Ovary (tissue), 9 donors: ENCODE data around the gene LHX4. TPM values are rescaled to one million over a fixed set of nuclear protein-coding genes. Genes with fewer than 3 reads are reported as not detected.

ENCODE experiments used
- DNase-seq, 5 donors: peaks; one replicate each; pipeline ENCODE4 v3.0.0-alpha.2; 2019 to 2020
- H3K27ac ChIP-seq, 2 donors: fragments of 200-600 bp; one replicate each; pipeline versions ENCODE4 v1.5.1 to v1.8.0; 2019 to 2022
- H3K27me3 ChIP-seq: fragments of 200-600 bp; one replicate; pipeline ENCODE4 v1.8.0; 2022
- H3K36me3 ChIP-seq: fragments of 200-600 bp; sonication (generic); one replicate; pipeline ENCODE4 v1.5.1; 2019
- H3K4me1 ChIP-seq: one replicate; pipeline ENCODE4 v1.8.1; 2013; ENCODE audit warnings: mild to moderate bottlenecking, moderate library complexity; ENCODE audit not compliant: insufficient read depth
- H3K4me3 ChIP-seq: fragments of 200-600 bp; sonication (generic); one replicate; pipeline ENCODE4 v1.5.1; 2017
- H3K9me3 ChIP-seq, 2 donors: fragments of 200-600 bp in 1 of 2; sonication (generic) in 1 of 2; one replicate each; pipeline versions ENCODE4 v1.5.1 to v1.8.1; 2013 to 2019; ENCODE audit warnings: mild to moderate bottlenecking in 1 of 2, moderate library complexity in 1 of 2
- CTCF ChIP-seq, 3 donors: fragments of 450-650 bp in 2 of 3; fragments of 200-600 bp in 1 of 3; IDR thresholded peaks; one replicate each; pipeline versions ENCODE4 v1.5.1 to v1.8.0; 2016 to 2022; ENCODE audit warnings: antibody characterized with exemption in 3 of 3, mild to moderate bottlenecking in 1 of 3
- EP300 ChIP-seq: sonication (generic); formaldehyde crosslinking; IDR thresholded peaks from one replicate; pipeline ENCODE4 v1.6.1; 2017; ENCODE audit warnings: antibody characterized with exemption
- POLR2A ChIP-seq: fragments of 450-650 bp; IDR thresholded peaks from one replicate; pipeline ENCODE4 v1.6.1; 2017; ENCODE audit warnings: antibody characterized with exemption, mild to moderate bottlenecking, moderate library complexity
- WGBS, 3 donors: extraction: QIAGEN DNeasy Blood & Tissue Kit in 1 of 3; methylation state at CpG; one replicate each; pipeline versions ENCODE4 v1.1.5 to v1.1.7; 2013 to 2017; 5-methylcytosine and 5-hydroxymethylcytosine counted together
- intact Hi-C, 4 donors: fragments of 100-400 bp; cut with DNase I; formaldehyde crosslinking; loops; one replicate each; pipeline versions ENCODE4 v1.11.0 to v1.15.1; 2022 to 2023
- polyA plus RNA-seq, 2 donors: library from polyadenylated mRNA; stranded (reverse); fragments of 200-250 nt in 1 of 2; fragments of 350-450 nt in 1 of 2; fragmentation: Illumina TruSeq in 1 of 2; extraction: RNeasy Lipid Tissue Mini Kit (QIAGEN cat#74804) in 1 of 2; gene quantifications; one replicate each; pipeline ENCODE4 v1.2.3, GENCODE V29; 2013 to 2014
- total RNA-seq, 7 donors: library from RNA; depleted of rRNA in 2 of 7; stranded (reverse); fragments of >200 nt in 2 of 7; fragmentation: NEBNext Ultra II Directional in 3 of 7; extraction: Animal tissue kit (Norgen Biotek cat#: 25700) in 3 of 7; gene quantifications; one replicate each; pipeline versions ENCODE4 v1.1.0 to v1.2.4, GENCODE V29; 2016 to 2023
- donor health status: DM: no; HTN: no; CAD: no; lungs with moderate emphysema.
- donor health status: DM: no; HTN: no; CAD: no.
- donor health status: Bipolar disorder and iron deficiency.
- donor health status: DM: yes; HTN: yes; CAD: no.
- donor health status: DM: no; HTN: no; CAD: no.
- donor health status: DM: yes; HTN: yes; CAD: no.

LHX4 gene
- total and polyA plus RNA-seq, 9 donors, result 0.05 to 0.10 TPM; not detected in 7

GRCh38 chr1:180256341-180257027, 26.4 kb downstream of the LHX4 start:
- Histone ChIP-seq H3K9me3 (no peaks in the 10 kb centered on the region), H3K4me3 (no peak overlapping the region), H3K27me3 (no peaks in the 10 kb centered on the region), H3K36me3 (no peaks in the 10 kb centered on the region), H3K4me1 (no peaks in the 10 kb centered on the region), H3K27ac (no peak overlapping the region)
- WGBS, 3 donors, result 33 to 40% (median 36%) methylated on average over 15 of the region's 15 CpGs
- intact Hi-C loops, result loop anchor here in 1 of 4 donors (10.0 kb wide), 1 partner anchor 218 kb away; no protein-coding TSS in a partner anchor
- no peak for TF ChIP-seq CTCF (IDR thresholded peaks at IDR 0.05)
- TF ChIP-seq POLR2A, result no peak
- TF ChIP-seq EP300, result no peak
- DNase-seq, result no peak

DNA sequence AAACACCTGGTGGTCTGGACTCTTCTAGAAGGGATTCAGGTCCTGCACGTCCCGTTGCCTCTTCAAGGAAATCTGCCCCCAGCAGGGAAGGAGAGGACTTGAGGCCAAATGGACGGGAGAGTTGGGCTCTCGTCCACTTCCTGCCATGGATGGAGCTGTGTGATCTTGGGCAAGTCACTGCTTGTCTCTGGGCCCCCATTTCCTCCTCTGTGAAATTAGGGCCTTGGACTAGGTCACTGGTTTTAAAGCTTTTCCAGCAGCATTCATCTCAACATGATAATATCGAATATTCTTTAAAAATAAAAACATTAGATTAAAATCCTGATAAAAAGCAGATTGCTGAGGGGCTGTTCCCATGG, 26.9 kb downstream of the LHX4 start:
- Histone ChIP-seq H3K4me3 (no peak overlapping the region), H3K9me3 (no peaks in the 10 kb centered on the region), H3K4me1 (no peaks in the 10 kb centered on the region), H3K27me3 (no peaks in the 10 kb centered on the region), H3K27ac (no peak overlapping the region), H3K36me3 (no peaks in the 10 kb centered on the region)
- intact Hi-C loops, result loop anchor here in 1 of 4 donors (10.0 kb wide), 1 partner anchor 218 kb away; no protein-coding TSS in a partner anchor
- no peak for TF ChIP-seq CTCF (IDR thresholded peaks at IDR 0.05)
- TF ChIP-seq POLR2A, result no peak
- TF ChIP-seq EP300, result no peak
- DNase-seq, result no peak
- WGBS, 3 donors, result 25 to 32% (median 26%) methylated on average over 5 of the region's 5 CpGs

- Histone ChIP-seq H3K4me1 (no peaks in the 10 kb centered on the region), H3K36me3 (no peaks in the 10 kb centered on the region), H3K9me3 (no peaks in the 10 kb centered on the region), H3K4me3 (no peak overlapping the region), H3K27me3 (no peaks in the 10 kb centered on the region), H3K27ac (no peak overlapping the region)
- TF ChIP-seq POLR2A, result no peak
- TF ChIP-seq CTCF (IDR thresholded peaks at IDR 0.05), result no peak
- no peak for TF ChIP-seq EP300
- intact Hi-C loops, result loop anchor here in 1 of 4 donors (10.0 kb wide), 1 partner anchor 217 kb away; no protein-coding TSS in a partner anchor
- DNase-seq, result no peak
- WGBS, 3 donors, result 69 to 71% (median 69%) methylated on average over 8 of the region's 8 CpGs
Observed at GRCh38 chr1:180257486-180257885, 27.4 kb downstream of the LHX4 start.

DNA sequence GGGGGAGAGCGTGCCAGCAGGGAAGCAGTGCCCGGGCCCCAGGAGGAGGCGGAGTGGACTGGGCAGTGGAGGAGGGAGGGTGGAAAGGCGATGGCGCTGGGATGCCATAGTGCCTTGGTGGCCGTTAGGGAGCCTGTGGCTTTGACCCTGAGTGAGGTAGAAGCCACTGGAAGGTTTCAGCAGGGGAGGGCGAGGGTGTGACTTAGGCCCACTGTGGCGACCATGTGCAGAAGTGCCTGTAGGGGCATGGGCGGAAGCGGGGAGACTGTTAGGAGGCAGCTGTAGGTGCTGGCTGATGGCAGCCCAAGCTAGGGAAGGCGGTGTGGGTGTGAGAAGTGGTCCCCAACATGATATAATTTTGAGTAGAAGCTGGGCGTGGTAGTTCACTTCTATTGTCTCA, 28.2 kb downstream of the LHX4 start:
- Histone ChIP-seq H3K9me3 (no peaks in the 10 kb centered on the region), H3K27ac (no peak overlapping the region), H3K4me3 (no peak overlapping the region), H3K36me3 (no peaks in the 10 kb centered on the region), H3K27me3 (no peaks in the 10 kb centered on the region), H3K4me1 (no peaks in the 10 kb centered on the region)
- TF ChIP-seq EP300 (no peak), POLR2A (no peak), CTCF (IDR thresholded peaks at IDR 0.05) (no peak)
- 79 to 85% (median 84%) methylated on average over 12 of the region's 12 CpGs for WGBS, 3 donors
- no peak for DNase-seq
- intact Hi-C loops, result loop anchor here in 1 of 4 donors (10.0 kb wide), 1 partner anchor 217 kb away; no protein-coding TSS in a partner anchor
